ENCODE measurements around the gene PRKN.

DNA sequence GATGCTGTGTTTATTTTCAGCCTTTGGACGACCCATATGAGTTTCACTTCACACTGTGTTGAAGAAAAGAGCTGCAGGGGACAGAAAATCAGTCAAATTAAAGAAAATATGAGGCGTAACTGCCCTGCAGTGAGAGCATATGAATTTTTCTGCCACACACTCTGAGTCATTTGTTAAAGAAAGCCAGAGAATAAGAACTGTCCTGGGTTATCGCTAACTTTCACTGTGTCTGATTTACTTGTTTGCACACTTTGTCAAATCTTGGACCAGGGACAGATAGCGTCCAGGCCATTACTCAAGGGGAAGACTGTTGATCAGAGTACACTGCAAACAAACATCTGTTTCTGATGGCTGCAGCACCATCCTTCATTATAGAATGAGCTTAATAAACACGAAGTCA is 1326.9 kb downstream of the PRKN start:
- no peak for TF ChIP-seq EZH2 (IDR thresholded peaks at IDR 0.05)
- TF ChIP-seq, protein P1, sequence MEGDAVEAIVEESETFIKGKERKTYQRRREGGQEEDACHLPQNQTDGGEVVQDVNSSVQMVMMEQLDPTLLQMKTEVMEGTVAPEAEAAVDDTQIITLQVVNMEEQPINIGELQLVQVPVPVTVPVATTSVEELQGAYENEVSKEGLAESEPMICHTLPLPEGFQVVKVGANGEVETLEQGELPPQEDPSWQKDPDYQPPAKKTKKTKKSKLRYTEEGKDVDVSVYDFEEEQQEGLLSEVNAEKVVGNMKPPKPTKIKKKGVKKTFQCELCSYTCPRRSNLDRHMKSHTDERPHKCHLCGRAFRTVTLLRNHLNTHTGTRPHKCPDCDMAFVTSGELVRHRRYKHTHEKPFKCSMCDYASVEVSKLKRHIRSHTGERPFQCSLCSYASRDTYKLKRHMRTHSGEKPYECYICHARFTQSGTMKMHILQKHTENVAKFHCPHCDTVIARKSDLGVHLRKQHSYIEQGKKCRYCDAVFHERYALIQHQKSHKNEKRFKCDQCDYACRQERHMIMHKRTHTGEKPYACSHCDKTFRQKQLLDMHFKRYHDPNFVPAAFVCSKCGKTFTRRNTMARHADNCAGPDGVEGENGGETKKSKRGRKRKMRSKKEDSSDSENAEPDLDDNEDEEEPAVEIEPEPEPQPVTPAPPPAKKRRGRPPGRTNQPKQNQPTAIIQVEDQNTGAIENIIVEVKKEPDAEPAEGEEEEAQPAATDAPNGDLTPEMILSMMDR (IDR thresholded peaks at IDR 0.05): no peak

Measured in neural progenitor cell (in vitro differentiated cells).